C4-2B (cell line): ENCODE measurements around the gene HNRNPD.

Source experiments
- CTCF ChIP-seq: fragments of 450-650 bp; conservative IDR thresholded peaks from 2 replicates; pipeline ENCODE4 v1.5.1; 2017; ENCODE audit warnings: mild to moderate bottlenecking
- ZFX ChIP-seq: fragments of 450-650 bp; IDR thresholded peaks from 2 replicates; pipeline ENCODE4 v1.6.1; 2017

DNA sequence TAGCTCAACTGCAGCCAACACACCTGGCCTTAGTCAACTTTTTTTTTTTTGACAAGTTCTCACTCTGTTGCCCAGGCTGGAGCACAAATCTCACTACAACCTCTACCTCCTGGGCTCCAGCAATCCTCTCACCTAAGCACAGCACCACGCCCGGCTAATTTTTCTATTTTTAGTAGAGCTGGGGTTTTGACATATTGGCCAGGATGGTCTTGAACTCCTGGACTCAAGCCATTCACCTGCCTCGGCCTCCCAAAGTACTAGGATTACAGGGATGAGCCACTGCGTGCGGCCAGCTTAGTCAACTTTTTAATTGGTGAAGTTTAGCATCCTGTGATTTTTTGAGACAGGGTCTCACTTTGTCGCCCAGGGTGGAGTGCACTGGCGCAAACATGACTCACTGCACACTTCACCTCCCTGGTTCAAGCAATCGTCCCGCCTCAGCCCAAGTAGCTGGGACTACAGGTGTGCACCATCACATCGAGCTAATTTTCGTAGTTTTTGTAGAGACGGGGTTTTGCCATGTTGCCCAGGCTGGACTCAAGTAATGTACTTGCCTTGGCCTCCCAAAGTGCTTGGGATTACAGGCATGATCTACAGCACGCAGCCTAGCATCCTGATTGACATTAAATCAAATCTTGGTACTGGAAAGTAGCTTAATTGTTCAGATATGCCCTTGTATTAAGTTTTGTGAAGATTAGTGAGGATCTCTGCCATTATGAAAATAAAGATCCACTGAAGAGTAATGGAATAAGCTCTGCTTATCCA is 48.2 kb upstream of the HNRNPD start:
- TF ChIP-seq CTCF: no peak
- no peak for TF ChIP-seq ZFX
